Measurements from ENCODE around the gene ZNF460. TPM values are rescaled to one million over a fixed set of nuclear protein-coding genes. Genes with fewer than 3 reads are reported as not detected.

ZNF460 gene
- total and polyA plus RNA-seq, 2 of the 13 experiments (the other 11 are each of a cell fraction or from before 2014, with no cell fraction given) = 14.5 to 44.8 TPM

DNA sequence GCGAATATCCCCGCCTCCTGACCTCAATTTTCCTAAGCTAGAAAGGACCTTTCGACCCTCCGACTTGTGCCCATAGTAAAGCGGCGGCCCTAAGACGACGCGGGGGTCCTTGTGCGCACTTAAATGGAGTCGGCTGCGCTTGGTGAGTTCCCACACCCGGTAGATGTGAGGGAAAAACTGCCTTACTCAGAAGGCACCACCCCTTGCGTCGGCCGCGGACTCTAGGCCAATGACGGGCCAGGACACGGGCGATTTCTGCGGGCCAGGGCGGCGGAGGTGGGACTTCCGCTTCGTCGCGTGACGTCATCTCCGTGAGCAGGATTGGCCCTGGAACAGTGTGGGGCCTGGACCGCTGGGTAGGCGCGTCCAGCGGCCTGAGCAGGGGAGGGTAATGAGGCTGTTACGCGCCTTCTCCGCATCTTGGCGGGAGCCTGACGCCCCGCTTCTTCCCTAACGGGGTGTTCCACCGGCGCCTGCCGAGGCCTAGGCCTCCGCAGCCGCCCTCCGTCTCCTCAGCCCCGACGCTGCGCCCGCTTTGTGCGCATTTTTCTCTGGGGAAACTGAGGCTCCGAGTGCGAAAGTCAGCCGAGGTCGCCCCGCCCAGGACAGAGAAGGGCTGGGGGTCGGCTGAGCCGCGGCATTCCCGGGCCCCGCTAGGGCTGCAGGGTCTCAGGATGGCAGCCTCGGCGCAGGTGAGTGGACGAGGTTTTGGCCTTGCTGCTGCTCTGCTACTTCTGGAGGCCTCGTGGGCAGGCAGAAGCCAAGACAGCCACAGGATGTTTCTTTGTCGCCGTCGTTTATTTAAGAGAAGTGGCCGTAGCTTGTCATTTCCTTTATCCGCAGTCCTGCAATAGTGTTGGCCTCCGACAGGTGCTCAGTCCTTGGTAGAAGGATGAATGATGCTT, 40.1 kb downstream of the ZNF460 start, which contains the start of gene ZNF543 (continued):
- TF ChIP-seq, protein P1, sequence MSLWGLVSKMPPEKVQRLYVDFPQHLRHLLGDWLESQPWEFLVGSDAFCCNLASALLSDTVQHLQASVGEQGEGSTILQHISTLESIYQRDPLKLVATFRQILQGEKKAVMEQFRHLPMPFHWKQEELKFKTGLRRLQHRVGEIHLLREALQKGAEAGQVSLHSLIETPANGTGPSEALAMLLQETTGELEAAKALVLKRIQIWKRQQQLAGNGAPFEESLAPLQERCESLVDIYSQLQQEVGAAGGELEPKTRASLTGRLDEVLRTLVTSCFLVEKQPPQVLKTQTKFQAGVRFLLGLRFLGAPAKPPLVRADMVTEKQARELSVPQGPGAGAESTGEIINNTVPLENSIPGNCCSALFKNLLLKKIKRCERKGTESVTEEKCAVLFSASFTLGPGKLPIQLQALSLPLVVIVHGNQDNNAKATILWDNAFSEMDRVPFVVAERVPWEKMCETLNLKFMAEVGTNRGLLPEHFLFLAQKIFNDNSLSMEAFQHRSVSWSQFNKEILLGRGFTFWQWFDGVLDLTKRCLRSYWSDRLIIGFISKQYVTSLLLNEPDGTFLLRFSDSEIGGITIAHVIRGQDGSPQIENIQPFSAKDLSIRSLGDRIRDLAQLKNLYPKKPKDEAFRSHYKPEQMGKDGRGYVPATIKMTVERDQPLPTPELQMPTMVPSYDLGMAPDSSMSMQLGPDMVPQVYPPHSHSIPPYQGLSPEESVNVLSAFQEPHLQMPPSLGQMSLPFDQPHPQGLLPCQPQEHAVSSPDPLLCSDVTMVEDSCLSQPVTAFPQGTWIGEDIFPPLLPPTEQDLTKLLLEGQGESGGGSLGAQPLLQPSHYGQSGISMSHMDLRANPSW (CRISPR knock-in tag; IDR thresholded peaks at IDR 0.05; ENCODE audit: borderline replicate concordance) = no peak; the same call in 1 of the 2 replicates
- TF ChIP-seq ZNF792 (CRISPR knock-in tag; IDR thresholded peaks at IDR 0.05) (0 out of 2 replicates have a peak, but pooled peaks have one; percentile 44), TCF7L2 (IDR thresholded peaks at IDR 0.05; ENCODE audit: low read depth, low read length) (no peak), ZNF747 (CRISPR knock-in tag; IDR thresholded peaks at IDR 0.05; ENCODE audit: borderline replicate concordance) (peak; percentile 72), ZNF546 (CRISPR knock-in tag; conservative IDR thresholded peaks at IDR 0.05) (peak; percentile 52; the same call in 1 of the 2 replicates), NFYC (CRISPR knock-in tag; IDR thresholded peaks at IDR 0.05) (peak; percentile 83), STAG1 (CRISPR knock-in tag; IDR thresholded peaks at IDR 0.05) (no peak), SSRP1 (CRISPR knock-in tag; IDR thresholded peaks at IDR 0.05) (no peak), CC2D1A (CRISPR knock-in tag; IDR thresholded peaks at IDR 0.05) (no peak), ZNF329 (CRISPR knock-in tag; IDR thresholded peaks at IDR 0.05; ENCODE audit: low read depth) (no peak), NR3C1 (CRISPR knock-in tag; IDR thresholded peaks at IDR 0.05) (no peak)
- TF ChIP-seq, protein P2, sequence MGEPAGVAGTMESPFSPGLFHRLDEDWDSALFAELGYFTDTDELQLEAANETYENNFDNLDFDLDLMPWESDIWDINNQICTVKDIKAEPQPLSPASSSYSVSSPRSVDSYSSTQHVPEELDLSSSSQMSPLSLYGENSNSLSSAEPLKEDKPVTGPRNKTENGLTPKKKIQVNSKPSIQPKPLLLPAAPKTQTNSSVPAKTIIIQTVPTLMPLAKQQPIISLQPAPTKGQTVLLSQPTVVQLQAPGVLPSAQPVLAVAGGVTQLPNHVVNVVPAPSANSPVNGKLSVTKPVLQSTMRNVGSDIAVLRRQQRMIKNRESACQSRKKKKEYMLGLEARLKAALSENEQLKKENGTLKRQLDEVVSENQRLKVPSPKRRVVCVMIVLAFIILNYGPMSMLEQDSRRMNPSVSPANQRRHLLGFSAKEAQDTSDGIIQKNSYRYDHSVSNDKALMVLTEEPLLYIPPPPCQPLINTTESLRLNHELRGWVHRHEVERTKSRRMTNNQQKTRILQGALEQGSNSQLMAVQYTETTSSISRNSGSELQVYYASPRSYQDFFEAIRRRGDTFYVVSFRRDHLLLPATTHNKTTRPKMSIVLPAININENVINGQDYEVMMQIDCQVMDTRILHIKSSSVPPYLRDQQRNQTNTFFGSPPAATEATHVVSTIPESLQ (CRISPR knock-in tag; conservative IDR thresholded peaks at IDR 0.05) = no peak
- TF ChIP-seq, protein P3, sequence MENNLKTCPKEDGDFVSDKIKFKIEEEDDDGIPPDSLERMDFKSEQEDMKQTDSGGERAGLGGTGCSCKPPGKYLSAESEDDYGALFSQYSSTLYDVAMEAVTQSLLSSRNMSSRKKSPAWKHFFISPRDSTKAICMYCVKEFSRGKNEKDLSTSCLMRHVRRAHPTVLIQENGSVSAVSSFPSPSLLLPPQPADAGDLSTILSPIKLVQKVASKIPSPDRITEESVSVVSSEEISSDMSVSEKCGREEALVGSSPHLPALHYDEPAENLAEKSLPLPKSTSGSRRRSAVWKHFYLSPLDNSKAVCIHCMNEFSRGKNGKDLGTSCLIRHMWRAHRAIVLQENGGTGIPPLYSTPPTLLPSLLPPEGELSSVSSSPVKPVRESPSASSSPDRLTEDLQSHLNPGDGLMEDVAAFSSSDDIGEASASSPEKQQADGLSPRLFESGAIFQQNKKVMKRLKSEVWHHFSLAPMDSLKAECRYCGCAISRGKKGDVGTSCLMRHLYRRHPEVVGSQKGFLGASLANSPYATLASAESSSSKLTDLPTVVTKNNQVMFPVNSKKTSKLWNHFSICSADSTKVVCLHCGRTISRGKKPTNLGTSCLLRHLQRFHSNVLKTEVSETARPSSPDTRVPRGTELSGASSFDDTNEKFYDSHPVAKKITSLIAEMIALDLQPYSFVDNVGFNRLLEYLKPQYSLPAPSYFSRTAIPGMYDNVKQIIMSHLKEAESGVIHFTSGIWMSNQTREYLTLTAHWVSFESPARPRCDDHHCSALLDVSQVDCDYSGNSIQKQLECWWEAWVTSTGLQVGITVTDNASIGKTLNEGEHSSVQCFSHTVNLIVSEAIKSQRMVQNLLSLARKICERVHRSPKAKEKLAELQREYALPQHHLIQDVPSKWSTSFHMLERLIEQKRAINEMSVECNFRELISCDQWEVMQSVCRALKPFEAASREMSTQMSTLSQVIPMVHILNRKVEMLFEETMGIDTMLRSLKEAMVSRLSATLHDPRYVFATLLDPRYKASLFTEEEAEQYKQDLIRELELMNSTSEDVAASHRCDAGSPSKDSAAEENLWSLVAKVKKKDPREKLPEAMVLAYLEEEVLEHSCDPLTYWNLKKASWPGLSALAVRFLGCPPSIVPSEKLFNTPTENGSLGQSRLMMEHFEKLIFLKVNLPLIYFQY (CRISPR knock-in tag; IDR thresholded peaks at IDR 0.05; ENCODE audit: borderline replicate concordance) = no peak
- TF ChIP-seq, protein P4, sequence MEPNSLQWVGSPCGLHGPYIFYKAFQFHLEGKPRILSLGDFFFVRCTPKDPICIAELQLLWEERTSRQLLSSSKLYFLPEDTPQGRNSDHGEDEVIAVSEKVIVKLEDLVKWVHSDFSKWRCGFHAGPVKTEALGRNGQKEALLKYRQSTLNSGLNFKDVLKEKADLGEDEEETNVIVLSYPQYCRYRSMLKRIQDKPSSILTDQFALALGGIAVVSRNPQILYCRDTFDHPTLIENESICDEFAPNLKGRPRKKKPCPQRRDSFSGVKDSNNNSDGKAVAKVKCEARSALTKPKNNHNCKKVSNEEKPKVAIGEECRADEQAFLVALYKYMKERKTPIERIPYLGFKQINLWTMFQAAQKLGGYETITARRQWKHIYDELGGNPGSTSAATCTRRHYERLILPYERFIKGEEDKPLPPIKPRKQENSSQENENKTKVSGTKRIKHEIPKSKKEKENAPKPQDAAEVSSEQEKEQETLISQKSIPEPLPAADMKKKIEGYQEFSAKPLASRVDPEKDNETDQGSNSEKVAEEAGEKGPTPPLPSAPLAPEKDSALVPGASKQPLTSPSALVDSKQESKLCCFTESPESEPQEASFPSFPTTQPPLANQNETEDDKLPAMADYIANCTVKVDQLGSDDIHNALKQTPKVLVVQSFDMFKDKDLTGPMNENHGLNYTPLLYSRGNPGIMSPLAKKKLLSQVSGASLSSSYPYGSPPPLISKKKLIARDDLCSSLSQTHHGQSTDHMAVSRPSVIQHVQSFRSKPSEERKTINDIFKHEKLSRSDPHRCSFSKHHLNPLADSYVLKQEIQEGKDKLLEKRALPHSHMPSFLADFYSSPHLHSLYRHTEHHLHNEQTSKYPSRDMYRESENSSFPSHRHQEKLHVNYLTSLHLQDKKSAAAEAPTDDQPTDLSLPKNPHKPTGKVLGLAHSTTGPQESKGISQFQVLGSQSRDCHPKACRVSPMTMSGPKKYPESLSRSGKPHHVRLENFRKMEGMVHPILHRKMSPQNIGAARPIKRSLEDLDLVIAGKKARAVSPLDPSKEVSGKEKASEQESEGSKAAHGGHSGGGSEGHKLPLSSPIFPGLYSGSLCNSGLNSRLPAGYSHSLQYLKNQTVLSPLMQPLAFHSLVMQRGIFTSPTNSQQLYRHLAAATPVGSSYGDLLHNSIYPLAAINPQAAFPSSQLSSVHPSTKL (CRISPR knock-in tag; IDR thresholded peaks at IDR 0.05) = peak; percentile 38; the same call in 1 of the 2 replicates
